ENCODE results near the gene CLIP1. TPM values are rescaled to one million over a fixed set of nuclear protein-coding genes. Genes with fewer than 3 reads are reported as not detected.
"Not testable (repeated sequence)": the region's sequence is repeated elsewhere in the genome, so short reads cannot be mapped to it uniquely, and the experiment has no call there.

The CLIP1 gene
- polyA plus RNA-seq, 3 donors from 2014 or later: 1.4 to 30.6 (median 9.5) TPM

DNA sequence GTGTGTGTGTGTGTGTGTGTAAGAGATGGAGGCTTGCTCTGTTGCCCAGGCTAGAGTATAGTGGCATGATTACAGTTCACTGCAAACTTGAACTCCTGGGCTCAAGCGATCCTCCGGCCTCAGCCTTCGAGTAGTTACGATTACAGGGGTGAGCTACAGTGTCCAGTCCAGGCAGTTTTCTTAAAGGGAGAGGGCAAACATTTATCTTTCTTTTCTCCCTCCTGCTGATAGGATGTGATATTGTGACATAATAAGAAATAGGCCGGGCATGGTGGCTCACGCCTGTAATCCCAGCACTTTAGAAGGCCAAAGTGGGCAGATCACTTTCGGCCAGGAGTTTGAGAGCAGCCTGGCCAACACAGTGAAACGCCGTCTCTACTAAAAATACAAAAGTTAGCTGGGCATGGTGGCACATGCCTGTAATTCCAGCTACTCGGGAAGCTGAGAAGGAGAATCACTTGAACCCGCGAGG, 31.8 kb upstream of the CLIP1 start:
- H3K9me3 Mint-ChIP-seq: no peaks in the 10 kb centered on the region
- no peaks in the 10 kb centered on the region for H3K36me3 Mint-ChIP-seq
- no peak for DNase-seq
- peak overlapping the region in 2 of 5 donors; percentile 72 to 80 for H3K4me3 Mint-ChIP-seq
- H3K4me1 Mint-ChIP-seq: peaks cover 18 to 27% of the 10 kb centered on the region in 2 donors
- H3K27me3 Mint-ChIP-seq (ENCODE audit: low read depth in 3 of 3): peaks cover 2 to 5% (median 4%) of the 10 kb centered on the region in 3 donors
- H3K27ac Mint-ChIP-seq: peak overlapping the region; percentile 90 to 99 (median 95)

DNA sequence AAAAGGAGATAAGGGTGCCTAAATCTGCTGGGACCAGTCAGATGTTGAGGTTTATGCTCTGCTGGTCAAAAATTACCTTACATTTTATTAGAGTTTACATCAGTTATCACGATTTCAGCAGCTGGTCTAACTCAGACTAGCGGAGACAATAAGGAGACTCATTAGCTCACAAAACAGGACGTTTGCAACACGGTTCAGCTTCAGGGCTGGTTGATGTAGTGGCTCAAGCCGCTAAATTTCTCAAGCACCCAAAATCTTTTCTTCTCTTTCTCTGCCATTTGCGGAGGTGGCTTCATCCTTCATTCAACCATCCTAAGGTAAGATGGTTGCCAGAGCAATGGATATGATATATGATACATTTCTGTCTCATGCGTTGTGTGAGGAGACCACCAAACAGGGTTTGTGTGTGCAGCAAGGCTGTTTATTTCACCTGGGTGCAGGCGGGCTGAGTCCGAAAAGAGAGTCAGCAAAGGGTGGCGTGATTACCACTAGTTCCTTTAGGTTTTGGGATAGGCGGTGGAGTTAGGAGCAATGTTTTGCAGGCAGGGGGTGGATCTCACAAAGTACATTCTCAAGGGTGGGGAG, 30.3 kb upstream of the CLIP1 start:
- Mint-ChIP-seq H3K4me1 (peaks cover 18 to 27% of the 10 kb centered on the region in 2 donors), H3K36me3 (no peaks in the 10 kb centered on the region), H3K9me3 (no peaks in the 10 kb centered on the region), H3K27ac (peak overlapping the region; percentile 93 to 99 (median 96)), H3K4me3 (peak overlapping the region; percentile 62 to 80 (median 66)), H3K27me3 (ENCODE audit: low read depth in 3 of 3) (peaks cover 2 to 7% (median 4%) of the 10 kb centered on the region in 3 donors)
- no peak for DNase-seq

DNA sequence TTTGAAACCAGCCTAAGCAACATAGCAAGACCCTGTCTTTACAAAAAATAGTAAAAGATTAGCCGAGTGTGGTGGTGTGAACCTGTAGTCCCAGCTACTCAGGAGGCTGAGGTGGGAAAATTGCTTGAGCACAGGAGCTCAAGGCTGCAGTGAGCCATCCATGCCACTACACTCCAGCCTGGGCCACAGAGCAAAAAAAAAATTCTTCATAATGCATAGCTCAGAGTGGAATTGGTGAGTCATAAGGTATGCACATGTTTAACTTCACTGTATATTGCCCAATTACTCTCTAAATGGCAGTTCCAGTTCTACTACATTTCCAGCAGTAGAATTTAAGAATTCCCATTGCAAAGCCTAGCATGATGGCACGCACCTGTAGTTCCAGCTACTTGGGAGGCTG, 26.8 kb upstream of the CLIP1 start:
- no peak overlapping the region for H3K4me3 Mint-ChIP-seq
- peaks cover 17 to 22% of the 10 kb centered on the region in 2 donors for H3K4me1 Mint-ChIP-seq
- no peak overlapping the region for H3K27ac Mint-ChIP-seq
- DNase-seq: no peak
- H3K9me3 Mint-ChIP-seq: no peaks in the 10 kb centered on the region
- no peaks in the 10 kb centered on the region for H3K36me3 Mint-ChIP-seq
- H3K27me3 Mint-ChIP-seq (ENCODE audit: low read depth in 3 of 3): peaks cover 2 to 7% (median 6%) of the 10 kb centered on the region in 3 donors

DNA sequence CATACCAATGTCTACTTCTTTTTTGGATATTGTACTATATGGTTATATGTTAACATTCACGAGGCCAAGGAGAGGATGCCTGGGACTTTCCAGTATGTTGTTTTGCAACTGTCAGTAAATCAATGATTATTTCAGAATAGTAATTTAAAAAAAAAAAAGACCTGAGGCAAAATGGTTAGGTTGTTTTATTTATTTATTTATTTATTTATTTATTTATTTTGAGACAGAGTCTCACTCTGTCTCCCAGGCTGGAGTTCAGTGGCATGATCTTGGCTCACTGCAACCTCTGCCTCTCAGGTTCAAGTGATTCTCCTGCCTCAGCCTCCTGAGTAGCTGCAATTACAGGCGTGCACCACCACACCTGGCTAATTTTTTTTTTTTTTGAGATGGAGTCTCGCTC, 25.4 kb upstream of the CLIP1 start:
- not testable (repeated sequence) for H3K4me1 Mint-ChIP-seq; DNase-seq; H3K27ac Mint-ChIP-seq; H3K9me3 Mint-ChIP-seq; H3K27me3 Mint-ChIP-seq (ENCODE audit: low read depth in 3 of 3); H3K4me3 Mint-ChIP-seq; H3K36me3 Mint-ChIP-seq

DNA sequence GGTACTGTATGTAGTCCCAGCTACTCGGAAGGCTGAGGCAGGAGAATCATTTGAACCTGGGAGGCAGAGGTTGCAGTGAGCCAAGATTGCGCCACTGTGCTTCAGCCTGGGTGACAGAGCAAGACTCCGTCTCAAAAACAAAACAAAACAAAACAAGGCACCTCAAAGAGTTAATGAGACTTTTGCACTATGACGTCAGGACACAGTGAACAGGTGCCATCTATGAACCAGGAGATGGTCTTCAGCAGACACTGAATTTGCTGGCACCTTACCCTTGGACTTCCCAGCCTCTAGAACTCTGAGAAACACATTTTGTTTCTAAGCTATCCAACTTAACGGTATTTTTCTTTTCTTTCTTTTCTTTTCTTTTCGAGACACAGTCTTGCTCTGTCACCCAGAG, 23.9 kb upstream of the CLIP1 start:
- H3K27ac Mint-ChIP-seq; H3K36me3 Mint-ChIP-seq; H3K27me3 Mint-ChIP-seq (ENCODE audit: low read depth in 3 of 3); H3K4me3 Mint-ChIP-seq; H3K9me3 Mint-ChIP-seq; H3K4me1 Mint-ChIP-seq; DNase-seq: not testable (repeated sequence)

DNA sequence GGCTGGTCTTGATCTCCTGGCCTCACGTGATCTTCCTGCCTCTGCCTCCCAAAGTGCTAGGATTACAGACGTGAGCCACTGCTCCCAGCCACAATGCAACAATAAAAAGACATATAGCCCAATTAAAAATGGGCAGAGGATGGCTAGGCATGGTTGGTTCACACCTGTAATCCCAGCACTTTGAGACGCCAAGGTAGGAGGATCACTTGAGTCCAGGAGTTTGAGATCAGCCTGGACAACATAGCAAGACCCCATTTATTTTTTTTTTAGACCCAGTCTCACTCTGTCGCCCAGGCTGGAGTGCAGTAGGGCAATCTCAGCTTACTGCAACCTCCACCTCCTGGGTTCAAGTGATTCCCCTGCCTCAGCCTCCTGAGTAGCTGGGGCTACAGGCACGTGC, 21.6 kb upstream of the CLIP1 start:
- not testable (repeated sequence) for H3K4me3 Mint-ChIP-seq; H3K4me1 Mint-ChIP-seq; H3K27ac Mint-ChIP-seq; DNase-seq; H3K27me3 Mint-ChIP-seq (ENCODE audit: low read depth in 3 of 3); H3K9me3 Mint-ChIP-seq; H3K36me3 Mint-ChIP-seq

DNA sequence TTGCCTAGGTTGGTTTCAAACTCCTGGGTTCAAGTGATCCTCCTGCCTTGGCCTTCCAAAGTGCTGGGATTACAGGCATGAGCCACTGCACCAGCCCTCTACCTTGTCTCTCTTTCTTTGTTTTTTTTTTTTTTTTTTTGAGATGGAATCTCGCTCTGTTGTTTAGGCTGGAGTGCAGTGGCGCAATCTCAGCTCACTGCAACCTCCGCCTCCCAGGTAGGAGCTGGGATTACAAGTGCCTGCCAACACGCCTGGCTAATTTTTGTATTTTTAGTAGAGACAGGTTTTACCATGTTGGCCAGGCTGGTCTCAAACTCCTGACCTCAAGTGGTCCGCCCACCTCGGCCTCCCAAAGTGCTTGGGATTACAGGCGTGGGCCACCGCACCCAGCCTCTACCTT, 16.4 kb upstream of the CLIP1 start:
- not testable (repeated sequence) for H3K27me3 Mint-ChIP-seq (ENCODE audit: low read depth in 3 of 3); H3K9me3 Mint-ChIP-seq; H3K4me1 Mint-ChIP-seq; H3K36me3 Mint-ChIP-seq; H3K27ac Mint-ChIP-seq; H3K4me3 Mint-ChIP-seq; DNase-seq

DNA sequence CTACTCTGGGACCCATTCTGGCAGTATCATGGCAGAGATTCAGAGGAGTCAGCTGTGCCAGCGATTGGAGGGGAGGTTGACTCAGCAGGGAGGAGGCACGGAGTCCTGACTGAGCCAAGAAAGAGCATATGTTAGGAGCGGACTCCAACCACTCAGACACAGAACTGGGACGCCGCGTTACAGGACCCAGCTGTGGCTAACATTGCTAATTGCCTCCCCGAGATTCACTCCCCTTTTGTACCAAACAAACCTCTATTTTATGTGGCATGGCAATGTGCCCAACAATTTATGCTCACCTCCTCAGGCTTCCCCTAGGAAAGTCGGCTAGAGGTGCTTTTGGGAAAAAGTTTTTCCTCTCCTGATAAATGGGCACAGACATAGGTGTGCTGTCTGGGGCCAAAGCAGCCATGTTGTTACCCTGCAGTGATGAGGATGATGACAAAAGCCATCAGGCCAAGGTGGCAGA, 15.2 kb upstream of the CLIP1 start:
- Mint-ChIP-seq H3K9me3 (no peaks in the 10 kb centered on the region), H3K4me3 (no peak overlapping the region), H3K36me3 (no peaks in the 10 kb centered on the region), H3K27ac (peak overlapping the region in 1 of 6 donors; percentile 14), H3K4me1 (no peaks in the 10 kb centered on the region), H3K27me3 (ENCODE audit: low read depth in 3 of 3) (peaks cover 0 to 3% (median 2%) of the 10 kb centered on the region in 3 donors)
- DNase-seq: no peak

DNA sequence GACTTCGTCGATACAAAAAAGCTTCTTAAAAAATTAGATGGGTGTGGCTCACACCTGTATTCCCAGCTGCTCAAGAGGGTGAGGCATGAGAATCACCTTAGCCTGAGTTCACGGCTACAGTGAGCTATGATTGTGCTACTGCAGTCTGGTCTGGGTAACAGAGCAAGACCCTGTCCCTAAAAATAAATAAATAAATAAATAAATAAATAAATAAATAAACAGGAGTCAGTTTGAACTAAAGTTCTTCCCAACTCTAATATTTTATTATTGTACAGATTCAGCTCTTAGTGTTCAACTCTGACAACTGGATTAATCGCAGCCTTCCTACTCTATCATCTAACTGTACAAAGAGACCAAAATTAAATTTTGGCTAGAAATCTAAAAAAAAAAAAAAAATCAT, 12.7 kb upstream of the CLIP1 start:
- Mint-ChIP-seq H3K27me3 (ENCODE audit: low read depth in 3 of 3) (peaks cover 0 to 3% (median 2%) of the 10 kb centered on the region in 3 donors), H3K27ac (no peak overlapping the region), H3K9me3 (no peaks in the 10 kb centered on the region), H3K4me1 (no peaks in the 10 kb centered on the region), H3K36me3 (no peaks in the 10 kb centered on the region), H3K4me3 (no peak overlapping the region)
- DNase-seq: no peak

DNA sequence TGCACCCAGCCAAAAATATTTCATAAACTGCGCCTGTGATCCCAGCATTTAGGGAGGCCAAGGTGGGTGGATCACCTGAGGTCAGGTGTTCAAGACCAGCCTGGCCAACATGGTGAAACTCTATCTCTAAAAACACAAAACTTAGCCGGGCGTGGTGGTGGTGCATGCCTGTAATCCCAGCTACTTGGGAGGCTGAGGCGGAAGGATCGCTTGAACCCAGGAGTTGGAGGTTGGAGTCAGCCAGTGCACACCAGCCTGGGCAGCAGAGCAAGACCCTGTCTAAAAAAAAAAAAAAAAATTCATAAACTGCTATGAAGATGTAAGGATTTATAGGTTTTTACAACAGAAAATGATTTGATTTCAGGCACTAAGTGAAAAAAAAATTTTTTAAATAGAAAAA, 6.6 kb upstream of the CLIP1 start:
- H3K4me1 Mint-ChIP-seq; H3K27ac Mint-ChIP-seq; H3K9me3 Mint-ChIP-seq; H3K27me3 Mint-ChIP-seq (ENCODE audit: low read depth in 3 of 3); DNase-seq; H3K4me3 Mint-ChIP-seq; H3K36me3 Mint-ChIP-seq: not testable (repeated sequence)

DNA sequence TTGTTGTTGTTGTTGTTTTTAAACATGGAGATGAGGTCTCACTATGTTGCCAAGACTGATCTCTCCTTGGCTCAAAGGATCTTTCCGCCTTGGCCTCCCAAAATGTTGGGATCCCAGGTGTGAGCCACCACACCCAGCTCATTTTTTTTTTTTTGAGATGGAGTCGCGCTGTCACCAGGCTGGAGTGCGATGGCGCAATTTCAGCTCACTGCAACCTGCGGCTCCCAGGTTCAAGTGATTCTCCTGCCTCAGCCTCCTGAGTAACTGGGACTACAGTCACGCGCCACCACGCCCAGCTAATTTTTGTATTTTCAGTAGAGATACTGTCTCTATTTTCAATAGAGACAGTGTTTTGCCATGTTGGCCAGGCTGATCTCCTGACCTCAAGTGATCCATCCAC, 4.9 kb upstream of the CLIP1 start:
- Mint-ChIP-seq H3K36me3 (no peaks in the 10 kb centered on the region), H3K4me1 (peaks cover 10 to 11% of the 10 kb centered on the region in 2 donors), H3K27me3 (ENCODE audit: low read depth in 3 of 3) (no peaks in the 10 kb centered on the region), H3K9me3 (no peaks in the 10 kb centered on the region), H3K27ac (no peak overlapping the region), H3K4me3 (no peak overlapping the region)
- no peak for DNase-seq

DNA sequence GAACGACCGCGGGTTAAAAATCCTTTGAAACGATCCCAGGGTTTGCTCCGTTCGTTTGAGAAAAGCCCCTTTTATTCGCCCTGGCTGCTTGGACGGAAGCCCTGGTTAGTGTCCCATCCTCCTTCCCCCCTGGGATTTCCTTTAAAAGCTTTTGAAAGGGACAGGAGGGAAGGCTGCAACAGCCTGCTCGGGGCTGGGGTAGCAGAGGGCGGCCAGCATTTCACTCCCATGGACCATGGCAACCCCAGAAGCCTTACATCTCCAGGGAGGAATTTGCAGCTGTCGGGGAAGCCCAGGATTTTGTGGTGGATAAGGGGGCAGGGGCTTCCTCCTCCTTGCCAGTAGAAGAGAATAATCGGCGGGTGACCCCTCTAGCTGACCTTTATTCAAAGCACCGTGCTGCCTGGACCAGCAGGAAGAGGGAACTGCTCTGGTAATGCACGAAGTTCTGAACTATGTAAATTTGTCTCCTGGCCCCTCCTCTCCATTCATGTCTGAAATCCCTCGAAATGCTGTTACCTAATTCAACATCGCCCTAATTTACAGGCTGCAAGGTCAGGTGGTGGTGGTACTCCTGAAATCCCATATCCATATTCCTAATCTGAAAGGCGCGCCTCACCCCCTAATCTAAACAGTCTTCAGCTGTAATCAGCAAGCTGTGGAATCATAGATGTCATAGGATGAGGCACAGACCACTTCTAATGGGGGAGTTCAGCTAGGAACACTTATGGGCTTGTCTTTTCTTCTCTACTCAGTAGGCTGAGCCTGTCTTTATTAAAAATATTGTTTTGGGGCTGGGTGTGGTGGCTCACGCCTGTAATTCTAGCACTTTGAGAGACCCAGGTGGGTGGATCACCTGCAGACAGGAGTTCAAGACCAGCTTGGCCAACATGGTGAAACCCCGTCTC, 1.0 kb upstream of the CLIP1 start:
- H3K4me3 Mint-ChIP-seq: peak overlapping the region; percentile 66 to 90 (median 88)
- DNase-seq: peak in 1 of 3 donors; percentile 5

DNA sequence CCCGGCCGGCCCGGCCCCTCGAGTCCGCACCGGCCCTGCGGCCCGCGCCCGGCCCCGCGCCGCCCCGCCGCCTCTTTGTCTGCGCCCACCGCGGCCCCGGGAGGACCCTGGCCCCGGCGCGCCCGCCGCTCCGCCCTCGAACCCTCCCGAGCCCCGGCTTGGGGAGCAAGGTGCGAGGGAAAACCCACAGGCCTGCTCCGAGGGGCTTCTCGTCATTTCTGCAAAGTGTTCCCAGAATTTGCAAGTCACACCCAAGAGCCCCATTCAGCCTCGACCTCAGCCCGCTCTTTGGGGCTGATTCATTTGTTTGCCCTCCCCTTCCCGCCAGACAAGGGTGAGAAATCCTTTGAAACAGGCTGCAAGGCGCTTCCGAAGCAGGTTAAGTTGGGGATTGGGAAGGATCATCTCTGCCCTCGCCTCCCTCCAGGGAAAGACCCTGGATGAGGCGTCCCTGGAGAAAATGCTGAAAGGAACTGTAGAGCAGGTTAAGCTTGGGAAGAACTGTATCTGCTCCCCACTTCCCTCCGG, 325 bp upstream of the CLIP1 start:
- H3K4me1 Mint-ChIP-seq: peaks cover 25 to 33% of the 10 kb centered on the region in 2 donors
- peak overlapping the region; percentile 58 to 87 (median 80) for H3K27ac Mint-ChIP-seq
- H3K9me3 Mint-ChIP-seq: no peaks in the 10 kb centered on the region
- no peaks in the 10 kb centered on the region for H3K36me3 Mint-ChIP-seq
- H3K4me3 Mint-ChIP-seq: peak overlapping the region; percentile 66 to 90 (median 88)
- DNase-seq: peak; percentile 5 to 10 (median 9)
- peaks cover 0 to 2% (median 0%) of the 10 kb centered on the region in 3 donors for H3K27me3 Mint-ChIP-seq (ENCODE audit: low read depth in 3 of 3)

More for the DNA sequence above, 1.0 kb upstream of the CLIP1 start:
- Mint-ChIP-seq H3K9me3 (no peaks in the 10 kb centered on the region), H3K4me1 (peaks cover 24 to 28% of the 10 kb centered on the region in 2 donors), H3K27me3 (ENCODE audit: low read depth in 3 of 3) (peaks cover 0 to 2% (median 0%) of the 10 kb centered on the region in 3 donors), H3K36me3 (no peaks in the 10 kb centered on the region), H3K27ac (peak overlapping the region; percentile 58 to 87 (median 80))
